K562 (cell line): Measurements from ENCODE around the gene TGFB1I1. TPM values are rescaled to one million over a fixed set of nuclear protein-coding genes. Genes with fewer than 3 reads are reported as not detected.

Source experiments
- ATAC-seq: fragments of 200-7000 bp; cut with Tn5 transposase; 3 replicates; pipeline ENCODE4 v1.9.1; 2020; ENCODE audit warnings: moderate library complexity
- BruUV-seq: library from RNA; stranded (reverse); fragments of 400-500 nt; replicated peaks from 2 replicates; lab custom pipeline; 2021; lab: Mats Ljungman, UMichigan
- CTCF ChIA-PET: fragments of 300-600 bp; formaldehyde crosslinking; extraction: SDS; loops from one replicate; lab custom pipeline; 2021; ENCODE audit warnings: low intra/inter-chr PET ratio; lab: Yijun Ruan, JAX
- POLR2A ChIA-PET: fragments of 300-600, 350-650 bp; sonication (Branson Sonifier 250); formaldehyde crosslinking; extraction: SDS; loops from one replicate; lab custom pipeline; 2021; ENCODE audit warnings: antibody characterized with exemption, inconsistent platforms; lab: Yijun Ruan, JAX
- DNase-seq, 4 experiments: peaks; one replicate each; pipeline versions ENCODE4 v3.0.0 to v3.0.0-alpha.2; 2011 to 2018; ENCODE audit warnings: low spot score in 3 of 4, mixed read lengths in 3 of 4; ENCODE audit errors: extremely low read depth in 1 of 4
- FAIRE-seq: peaks from 2 replicates; lab custom pipeline; 2011; peaks lifted over from hg19 to GRCh38; lab: Jason Lieb, UNC
- H2AFZ ChIP-seq: 2 replicates; pipeline ENCODE4 v1.6.0; 2011; ENCODE audit warnings: low read depth, low read length, control low read depth, inconsistent platforms
- H3K27ac ChIP-seq: fragments of 200-600 bp; 3 replicates; pipeline ENCODE4 v1.8.0; 2011; ENCODE audit warnings: low read depth, mild to moderate bottlenecking, control low read depth, inconsistent platforms, low read length, moderate library complexity, mixed read lengths; ENCODE audit errors: extremely low read depth
- H3K27me3 ChIP-seq, 2 experiments: fragments of 300-600 bp in 1 of 2; 2 replicates in 1 of 2; 3 replicates in 1 of 2; pipeline versions ENCODE4 v1.6.0 to v1.8.0; 2011; ENCODE audit warnings: inconsistent platforms in 2 of 2, low read length in 2 of 2, mild to moderate bottlenecking in 1 of 2, mixed read lengths in 1 of 2, moderate library complexity in 1 of 2; ENCODE audit not compliant: control insufficient read depth in 2 of 2, insufficient read depth in 2 of 2
- H3K36me3 ChIP-seq: fragments of 300-600 bp; 3 replicates; pipeline ENCODE4 v1.8.0; 2011; ENCODE audit warnings: mild to moderate bottlenecking, low read length, inconsistent platforms; ENCODE audit not compliant: control insufficient read depth, insufficient read depth
- H3K4me1 ChIP-seq, 2 experiments: fragments of 200-600 bp in 1 of 2; replicated peaks in 1 of 2; 2 replicates in 1 of 2; 3 replicates in 1 of 2; pipeline versions ENCODE4 v1.5.1 to v1.8.0; 2011; ENCODE audit warnings: inconsistent platforms in 2 of 2, low read length in 2 of 2, mild to moderate bottlenecking in 1 of 2, mixed read lengths in 1 of 2, moderate library complexity in 1 of 2; ENCODE audit not compliant: control insufficient read depth in 2 of 2, insufficient read depth in 2 of 2
- H3K4me2 ChIP-seq: 2 replicates; pipeline ENCODE4 v1.6.1; 2011; ENCODE audit warnings: low read length, control low read depth, inconsistent platforms, mixed read lengths; ENCODE audit not compliant: insufficient read depth
- H3K4me3 ChIP-seq: fragments of 200-600 bp; sonication (generic), shearing (Covaris generic); 2 replicates; pipeline ENCODE4 v1.5.1; 2016; ENCODE audit warnings: control low read depth, inconsistent platforms
- H3K79me2 ChIP-seq: fragments of 200-600 bp; 3 replicates; pipeline ENCODE4 v1.8.0; 2011; ENCODE audit warnings: low read length, inconsistent platforms; ENCODE audit not compliant: control insufficient read depth, insufficient read depth
- H3K9ac ChIP-seq, 2 experiments: 2 replicates each; pipeline versions ENCODE4 v1.6.0 to v1.6.1; 2011; ENCODE audit warnings: low read depth in 2 of 2, low read length in 2 of 2, control low read depth in 1 of 2, inconsistent platforms in 1 of 2, mild to moderate bottlenecking in 1 of 2, mixed read lengths in 1 of 2; ENCODE audit not compliant: insufficient read depth in 1 of 2
- H3K9me1 ChIP-seq: one replicate; pipeline ENCODE4 v1.6.0; 2011; ENCODE audit warnings: inconsistent platforms, mild to moderate bottlenecking, low read length, moderate library complexity; ENCODE audit not compliant: control insufficient read depth, insufficient read depth
- H3K9me3 ChIP-seq: replicated peaks from 2 replicates; pipeline ENCODE4 v1.5.1; 2011; ENCODE audit warnings: low read depth, low read length, inconsistent platforms; ENCODE audit not compliant: control insufficient read depth, insufficient read depth
- H4K20me1 ChIP-seq: replicated peaks from 2 replicates; pipeline ENCODE4 v1.6.1; 2011; ENCODE audit warnings: low read length, inconsistent platforms, mixed read lengths; ENCODE audit not compliant: control insufficient read depth, insufficient read depth
- E2F5 ChIP-seq: sonication (generic); formaldehyde crosslinking; IDR thresholded peaks from 2 replicates; pipeline ENCODE4 v1.8.0; 2022; ENCODE audit warnings: mild to moderate bottlenecking, missing genetic modification reagents
- KLF10 ChIP-seq: fragments of 250-450 bp; sonication (Bioruptor Pico); IDR thresholded peaks from 2 replicates; pipeline ENCODE4 v1.6.1; 2021; ENCODE audit warnings: matching md5 sums
- KLF13 ChIP-seq: fragments of 450-650 bp; IDR thresholded peaks from 2 replicates; pipeline ENCODE4 v1.6.1; 2016; ENCODE audit warnings: missing genetic modification characterization, low read depth, mild to moderate bottlenecking, missing compliant biosample characterization, moderate library complexity, borderline replicate concordance
- PREB ChIP-seq: sonication (generic); formaldehyde crosslinking; IDR thresholded peaks from 2 replicates; pipeline ENCODE4 v1.8.1; 2023; ENCODE audit warnings: mild to moderate bottlenecking, missing genetic modification reagents
- SIN3A ChIP-seq, 2 experiments: fragments of 150-350 bp in 1 of 2; IDR thresholded peaks; 2 replicates each; pipeline ENCODE4 v1.6.1; 2011 to 2016; ENCODE audit warnings: borderline replicate concordance in 2 of 2, low read depth in 2 of 2, low read length in 2 of 2, mild to moderate bottlenecking in 2 of 2, moderate library complexity in 2 of 2; ENCODE audit not compliant: control insufficient read depth in 1 of 2
- SLC30A9 ChIP-seq: fragments of 250-450 bp; sonication (Bioruptor Pico); IDR thresholded peaks from 2 replicates; pipeline ENCODE4 v1.8.0; 2022; ENCODE audit warnings: mild to moderate bottlenecking, moderate library complexity
- SOX6 ChIP-seq: fragments of 450-650 bp; IDR thresholded peaks from 2 replicates; pipeline ENCODE4 v1.6.1; 2014; ENCODE audit warnings: mild to moderate bottlenecking
- ZBTB26 ChIP-seq: fragments of 450-650 bp; formaldehyde crosslinking; IDR thresholded peaks from 2 replicates; pipeline ENCODE4 v1.4.0; 2022; ENCODE audit warnings: missing genetic modification characterization
- ZNF133 ChIP-seq: fragments of 250-450 bp; sonication (Bioruptor Pico); IDR thresholded peaks from 2 replicates; pipeline ENCODE4 v1.4.0; 2020; ENCODE audit warnings: mild to moderate bottlenecking
- ZNF140 ChIP-seq: fragments of 250-450 bp; sonication (Bioruptor Pico); IDR thresholded peaks from 2 replicates; pipeline ENCODE4 v1.8.0; 2021; ENCODE audit warnings: moderate library complexity, mild to moderate bottlenecking, inconsistent platforms
- ZNF431 ChIP-seq: sonication (generic); formaldehyde crosslinking; IDR thresholded peaks from 2 replicates; pipeline ENCODE4 v1.8.0; 2022; ENCODE audit warnings: mild to moderate bottlenecking, missing genetic modification reagents
- ZNF583 ChIP-seq: fragments of 250-450 bp; sonication (Bioruptor Pico); IDR thresholded peaks from 2 replicates; pipeline ENCODE4 v1.4.0; 2020
- WGBS: fragments of 100-300 bp; shearing (Covaris generic); methylation state at CpG from one replicate; pipeline ENCODE4 v1.1.6; 2016; ENCODE audit warnings: low coverage, mixed read lengths; ENCODE audit not compliant: insufficient coverage; ENCODE audit errors: missing lambda C conversion rate; 5-methylcytosine and 5-hydroxymethylcytosine counted together
- in situ Hi-C: fragments of 300-500 bp; cut with MboI; formaldehyde crosslinking; loops from 4 replicates; pipeline ENCODE4 v1.15.0; 2018; ENCODE audit warnings: inconsistent platforms, mixed read lengths
- intact Hi-C: fragments of 100-400 bp; cut with micrococcal nuclease; formaldehyde crosslinking; loops from 2 replicates; pipeline ENCODE4 v1.14.2; 2022
- polyA plus RNA-seq, 8 experiments: library from polyadenylated mRNA; depleted of rRNA in 4 of 8; stranded (reverse) in 5 of 8; unstranded in 3 of 8; fragments of >200 nt; fragmentation: Nextera tagmentation in 2 of 8; fragmentation: Illumina TruSeq in 1 of 8; extraction: Ambion mirVana in 2 of 8; extraction: Trizol in 1 of 8; gene quantifications; 2 replicates each; pipeline versions ENCODE4 v1.2.1 to v1.2.3, GENCODE V29; 2011 to 2014; ENCODE audit warnings: inconsistent platforms in 1 of 8, missing spikeins in 1 of 8
- total RNA-seq, 7 experiments: library from RNA; depleted of rRNA in 6 of 7; stranded (reverse); fragments of >200 nt in 6 of 7; fragmentation: Illumina TruSeq in 2 of 7; extraction: Trizol in 2 of 7; gene quantifications; 2 replicates each; pipeline versions ENCODE4 v1.2.1 to v1.2.3, GENCODE V29; 2011 to 2021; ENCODE audit warnings: low replicate concordance in 1 of 7

Gene TGFB1I1
- total and polyA plus RNA-seq, 9 of the 15 experiments (the other 6 are each of a cell fraction or from before 2014, with no cell fraction given): 0.04 to 0.91 (median 0.19) TPM

GRCh38 chr16:31504159-31504558 is 32.2 kb downstream of the TGFB1I1 start:
- Histone ChIP-seq H3K36me3 (peaks cover 42% of the 10 kb centered on the region), H2AFZ (no peak overlapping the region), H4K20me1 (no peaks in the 10 kb centered on the region), H3K27ac (no peak overlapping the region), H3K79me2 (peaks cover 26% of the 10 kb centered on the region), H3K4me2 (no peak overlapping the region), H3K27me3 (no peaks in the 10 kb centered on the region), H3K9me3 (no peaks in the 10 kb centered on the region), H3K9ac (no peak overlapping the region), H3K4me3 (no peak overlapping the region), H3K4me1 (peaks cover 3 to 16% of the 10 kb centered on the region in 2 experiments; a peak in 2 of 5 replicates), H3K9me1 (no peaks in the 10 kb centered on the region)
- 87% methylated on average over 8 of the region's 8 CpGs for WGBS
- no TSS peak for BruUV-seq
- ATAC-seq (no peak), FAIRE-seq (no peak), DNase-seq (no peak)
- in situ Hi-C loops (no loop called here), intact Hi-C loops (no loop called here)
- TF ChIP-seq SLC30A9 (no peak), SOX6 (no peak), ZNF133 (CRISPR knock-in tag) (no peak), KLF10 (no peak), KLF13 (no peak), E2F5 (CRISPR knock-in tag) (no peak), SIN3A (IDR thresholded peaks at IDR 0.05; ENCODE audit: borderline replicate concordance in 2 of 2, control insufficient read depth in 1 of 2, low read depth in 2 of 2, low read length in 2 of 2) (no peak), ZNF140 (CRISPR knock-in tag) (no peak), PREB (no peak), ZNF431 (CRISPR knock-in tag) (no peak), ZBTB26 (CRISPR knock-in tag) (no peak), ZNF583 (CRISPR knock-in tag) (no peak)
- ChIA-PET CTCF (no interaction called here), POLR2A (interaction anchor here (0.6 to 1.9 kb wide), 3 partner anchors 16 to 209 kb away, joined by 3 to 7 read pairs (median 4); a partner anchor contains a TSS)
